Measurements from ENCODE around the gene SMIM35. TPM values are rescaled to one million over a fixed set of nuclear protein-coding genes. Genes with fewer than 3 reads are reported as not detected.

The SMIM35 gene
- total RNA-seq, 1 experiment from 2014 or later, result not detected

- H3F3A ChIP-seq (ENCODE audit: insufficient read depth, low read depth), result no peaks in the 10 kb centered on the region; the same call in 1 of the 2 replicates
- no peaks in the 10 kb centered on the region for H3K9me2 ChIP-seq (ENCODE audit: insufficient read depth)
- H4K20me1 ChIP-seq (ENCODE audit: insufficient read depth), result 0 out of 2 replicates have a peak, but pooled peaks cover 2% of the 10 kb centered on the region
- peaks cover 18% of the 10 kb centered on the region for H3K4me1 ChIP-seq (replicated peaks; ENCODE audit: insufficient read depth)
- H3K4me3 ChIP-seq, result no peak overlapping the region
- no peak overlapping the region for H3K4me2 ChIP-seq
- no peaks in the 10 kb centered on the region for H3K36me3 ChIP-seq (ENCODE audit: low read depth)
- BruUV-seq (replicated peaks), result no TSS peak
- ChIA-PET POLR2A (ENCODE audit: unreplicated experiment) (no interaction called here), CTCF (no interaction called here)
- TF ChIP-seq EZH2 (IDR thresholded peaks at IDR 0.05; ENCODE audit: low read depth), result no peak
- TF ChIP-seq, protein P1, sequence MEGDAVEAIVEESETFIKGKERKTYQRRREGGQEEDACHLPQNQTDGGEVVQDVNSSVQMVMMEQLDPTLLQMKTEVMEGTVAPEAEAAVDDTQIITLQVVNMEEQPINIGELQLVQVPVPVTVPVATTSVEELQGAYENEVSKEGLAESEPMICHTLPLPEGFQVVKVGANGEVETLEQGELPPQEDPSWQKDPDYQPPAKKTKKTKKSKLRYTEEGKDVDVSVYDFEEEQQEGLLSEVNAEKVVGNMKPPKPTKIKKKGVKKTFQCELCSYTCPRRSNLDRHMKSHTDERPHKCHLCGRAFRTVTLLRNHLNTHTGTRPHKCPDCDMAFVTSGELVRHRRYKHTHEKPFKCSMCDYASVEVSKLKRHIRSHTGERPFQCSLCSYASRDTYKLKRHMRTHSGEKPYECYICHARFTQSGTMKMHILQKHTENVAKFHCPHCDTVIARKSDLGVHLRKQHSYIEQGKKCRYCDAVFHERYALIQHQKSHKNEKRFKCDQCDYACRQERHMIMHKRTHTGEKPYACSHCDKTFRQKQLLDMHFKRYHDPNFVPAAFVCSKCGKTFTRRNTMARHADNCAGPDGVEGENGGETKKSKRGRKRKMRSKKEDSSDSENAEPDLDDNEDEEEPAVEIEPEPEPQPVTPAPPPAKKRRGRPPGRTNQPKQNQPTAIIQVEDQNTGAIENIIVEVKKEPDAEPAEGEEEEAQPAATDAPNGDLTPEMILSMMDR (conservative IDR thresholded peaks at IDR 0.05), result no peak
- intact Hi-C loops (cut with micrococcal nuclease; ENCODE audit: unreplicated experiment), result loop anchor here (5.0 kb wide), 1 partner anchor 73 kb away; no protein-coding TSS in a partner anchor
- no peaks in the 10 kb centered on the region for H3K9me3 ChIP-seq (ENCODE audit: insufficient read depth, low read depth)
- H3K79me2 ChIP-seq (ENCODE audit: low read depth), result no peaks in the 10 kb centered on the region
- no peak for DNase-seq
- H3K27ac ChIP-seq, result no peak overlapping the region
- no peak overlapping the region for H2AFZ ChIP-seq
- peaks cover 25% of the 10 kb centered on the region for H3K27me3 ChIP-seq (ENCODE audit: insufficient read depth, low read depth)
Measured at GRCh38 chr11:118059246-118059940, 27.4 kb downstream of the SMIM35 start.

- DNase-seq, result peak in 1 of 2 experiments; percentile 33
- no peaks in the 10 kb centered on the region for H3K36me3 ChIP-seq (ENCODE audit: low read depth)
- peaks cover 18% of the 10 kb centered on the region for H3K4me1 ChIP-seq (replicated peaks; ENCODE audit: insufficient read depth)
- H4K20me1 ChIP-seq (ENCODE audit: insufficient read depth), result 0 out of 2 replicates have a peak, but pooled peaks cover 2% of the 10 kb centered on the region
- TF ChIP-seq, protein P1 (conservative IDR thresholded peaks at IDR 0.05), result no peak
- no peak for TF ChIP-seq EZH2 (IDR thresholded peaks at IDR 0.05; ENCODE audit: low read depth)
- H3K27me3 ChIP-seq (ENCODE audit: insufficient read depth, low read depth), result peaks cover 25% of the 10 kb centered on the region
- H3K9me2 ChIP-seq (ENCODE audit: insufficient read depth), result no peaks in the 10 kb centered on the region
- CTCF ChIA-PET, result no interaction called here
- H2AFZ ChIP-seq, result no peak overlapping the region
- no TSS peak for BruUV-seq (replicated peaks)
- POLR2A ChIA-PET (ENCODE audit: unreplicated experiment), result interaction anchor here (0.5 kb wide), 1 partner anchor 64 kb away, joined by 3 read pairs; no protein-coding TSS in a partner anchor
- H3K4me2 ChIP-seq, result no peak overlapping the region
- H3F3A ChIP-seq (ENCODE audit: insufficient read depth, low read depth), result no peaks in the 10 kb centered on the region; the same call in 1 of the 2 replicates
- H3K27ac ChIP-seq, result no peak overlapping the region
- no peaks in the 10 kb centered on the region for H3K9me3 ChIP-seq (ENCODE audit: insufficient read depth, low read depth)
- no peak overlapping the region for H3K4me3 ChIP-seq
- intact Hi-C loops (cut with micrococcal nuclease; ENCODE audit: unreplicated experiment), result loop anchor here (5.0 kb wide), 1 partner anchor 74 kb away; no protein-coding TSS in a partner anchor
- no peaks in the 10 kb centered on the region for H3K79me2 ChIP-seq (ENCODE audit: low read depth)
Measured at GRCh38 chr11:118058311-118059245, 28.2 kb downstream of the SMIM35 start.

Measured in PC-9 (cell line).